ENCODE measurements around the gene CAMTA1. TPM values are rescaled to one million over a fixed set of nuclear protein-coding genes. Genes with fewer than 3 reads are reported as not detected.

Gene CAMTA1
- total RNA-seq, 1 donor from 2014 or later = 109 TPM

GRCh38 chr1:7535016-7535415, 749.8 kb downstream of the CAMTA1 start:
- Mint-ChIP-seq H3K27me3 (ENCODE audit: low read depth) (peaks cover 4% of the 10 kb centered on the region), H3K9me3 (no peaks in the 10 kb centered on the region), H3K4me1 (peaks cover 39% of the 10 kb centered on the region), H3K36me3 (ENCODE audit: low read depth) (no peaks in the 10 kb centered on the region), H3K27ac (ENCODE audit: unreplicated experiment) (no peak overlapping the region), H3K4me3 (no peak overlapping the region)
- no peak for DNase-seq (ENCODE audit: low read depth, low spot score)
- TF ChIP-seq, protein P1, sequence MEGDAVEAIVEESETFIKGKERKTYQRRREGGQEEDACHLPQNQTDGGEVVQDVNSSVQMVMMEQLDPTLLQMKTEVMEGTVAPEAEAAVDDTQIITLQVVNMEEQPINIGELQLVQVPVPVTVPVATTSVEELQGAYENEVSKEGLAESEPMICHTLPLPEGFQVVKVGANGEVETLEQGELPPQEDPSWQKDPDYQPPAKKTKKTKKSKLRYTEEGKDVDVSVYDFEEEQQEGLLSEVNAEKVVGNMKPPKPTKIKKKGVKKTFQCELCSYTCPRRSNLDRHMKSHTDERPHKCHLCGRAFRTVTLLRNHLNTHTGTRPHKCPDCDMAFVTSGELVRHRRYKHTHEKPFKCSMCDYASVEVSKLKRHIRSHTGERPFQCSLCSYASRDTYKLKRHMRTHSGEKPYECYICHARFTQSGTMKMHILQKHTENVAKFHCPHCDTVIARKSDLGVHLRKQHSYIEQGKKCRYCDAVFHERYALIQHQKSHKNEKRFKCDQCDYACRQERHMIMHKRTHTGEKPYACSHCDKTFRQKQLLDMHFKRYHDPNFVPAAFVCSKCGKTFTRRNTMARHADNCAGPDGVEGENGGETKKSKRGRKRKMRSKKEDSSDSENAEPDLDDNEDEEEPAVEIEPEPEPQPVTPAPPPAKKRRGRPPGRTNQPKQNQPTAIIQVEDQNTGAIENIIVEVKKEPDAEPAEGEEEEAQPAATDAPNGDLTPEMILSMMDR (conservative IDR thresholded peaks at IDR 0.05) = no peak

DNA sequence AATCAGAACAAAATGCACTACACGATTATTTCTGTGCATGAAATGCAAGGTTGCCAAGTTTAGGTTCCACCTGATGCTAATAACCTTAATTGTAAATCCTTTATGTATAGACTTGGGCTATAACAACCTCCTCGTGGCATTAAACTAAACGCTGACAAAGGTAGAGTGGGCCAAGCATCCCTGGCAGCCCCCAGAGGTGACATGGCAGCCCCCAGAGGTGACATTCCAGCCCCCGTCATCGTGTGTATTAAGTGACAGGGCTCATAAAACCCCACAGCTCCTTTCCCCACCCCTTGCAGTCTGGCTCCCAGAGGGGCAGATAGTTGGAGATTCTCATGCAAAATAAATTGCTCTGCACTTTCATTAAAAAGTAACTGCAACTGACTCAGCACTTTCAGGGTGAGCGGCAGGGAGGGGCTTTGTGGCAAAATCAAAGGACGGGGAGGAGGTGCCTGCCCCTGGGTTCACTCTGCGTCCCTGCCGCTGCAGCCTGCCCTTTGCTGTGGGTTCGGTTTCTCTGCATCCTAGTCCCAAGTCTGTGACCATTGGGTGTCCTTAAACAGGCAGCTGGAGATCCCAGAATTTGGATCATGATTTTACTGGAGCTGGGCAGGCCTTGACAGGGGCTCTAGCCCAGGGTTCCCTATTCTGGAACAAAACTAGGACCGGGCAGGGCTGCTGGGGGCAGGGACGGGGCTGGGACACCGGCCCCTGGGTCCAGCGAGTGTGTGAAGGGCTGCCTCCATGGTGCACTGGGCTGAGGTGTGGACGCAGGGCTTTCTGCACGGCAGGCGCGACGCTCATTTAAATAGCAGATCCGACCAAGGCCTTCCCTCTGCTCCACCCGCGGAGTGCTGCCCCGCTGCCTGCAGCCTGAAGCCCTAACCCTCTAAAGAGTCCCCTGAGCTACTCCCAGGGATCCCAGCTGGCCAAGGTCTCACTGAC, 751.0 kb downstream of the CAMTA1 start:
- H3K4me3 Mint-ChIP-seq = no peak overlapping the region
- H3K9me3 Mint-ChIP-seq = no peaks in the 10 kb centered on the region
- H3K27ac Mint-ChIP-seq (ENCODE audit: unreplicated experiment) = peak overlapping the region; percentile 35
- H3K27me3 Mint-ChIP-seq (ENCODE audit: low read depth) = peaks cover 4% of the 10 kb centered on the region
- H3K36me3 Mint-ChIP-seq (ENCODE audit: low read depth) = no peaks in the 10 kb centered on the region
- DNase-seq (ENCODE audit: low read depth, low spot score) = no peak
- H3K4me1 Mint-ChIP-seq = peaks cover 42% of the 10 kb centered on the region
- TF ChIP-seq, protein P1 (conservative IDR thresholded peaks at IDR 0.05) = no peak

GRCh38 chr1:7536891-7537591, 751.8 kb downstream of the CAMTA1 start:
- Mint-ChIP-seq H3K27me3 (ENCODE audit: low read depth) (peaks cover 4% of the 10 kb centered on the region), H3K4me3 (no peak overlapping the region), H3K9me3 (no peaks in the 10 kb centered on the region), H3K4me1 (peaks cover 44% of the 10 kb centered on the region), H3K27ac (ENCODE audit: unreplicated experiment) (peak overlapping the region; percentile 87), H3K36me3 (ENCODE audit: low read depth) (no peaks in the 10 kb centered on the region)
- DNase-seq (ENCODE audit: low read depth, low spot score) = no peak
- TF ChIP-seq, protein P1 (conservative IDR thresholded peaks at IDR 0.05) = no peak

- H3K36me3 Mint-ChIP-seq (ENCODE audit: low read depth) = no peaks in the 10 kb centered on the region
- H3K9me3 Mint-ChIP-seq = no peaks in the 10 kb centered on the region
- H3K4me3 Mint-ChIP-seq = no peak overlapping the region
- peak overlapping the region; percentile 50 for H3K27ac Mint-ChIP-seq (ENCODE audit: unreplicated experiment)
- TF ChIP-seq, protein P1 (conservative IDR thresholded peaks at IDR 0.05) = no peak
- DNase-seq (ENCODE audit: low read depth, low spot score) = no peak
- peaks cover 4% of the 10 kb centered on the region for H3K27me3 Mint-ChIP-seq (ENCODE audit: low read depth)
- H3K4me1 Mint-ChIP-seq = peaks cover 44% of the 10 kb centered on the region
Measured at GRCh38 chr1:7538033-7538432, 752.8 kb downstream of the CAMTA1 start.

DNA sequence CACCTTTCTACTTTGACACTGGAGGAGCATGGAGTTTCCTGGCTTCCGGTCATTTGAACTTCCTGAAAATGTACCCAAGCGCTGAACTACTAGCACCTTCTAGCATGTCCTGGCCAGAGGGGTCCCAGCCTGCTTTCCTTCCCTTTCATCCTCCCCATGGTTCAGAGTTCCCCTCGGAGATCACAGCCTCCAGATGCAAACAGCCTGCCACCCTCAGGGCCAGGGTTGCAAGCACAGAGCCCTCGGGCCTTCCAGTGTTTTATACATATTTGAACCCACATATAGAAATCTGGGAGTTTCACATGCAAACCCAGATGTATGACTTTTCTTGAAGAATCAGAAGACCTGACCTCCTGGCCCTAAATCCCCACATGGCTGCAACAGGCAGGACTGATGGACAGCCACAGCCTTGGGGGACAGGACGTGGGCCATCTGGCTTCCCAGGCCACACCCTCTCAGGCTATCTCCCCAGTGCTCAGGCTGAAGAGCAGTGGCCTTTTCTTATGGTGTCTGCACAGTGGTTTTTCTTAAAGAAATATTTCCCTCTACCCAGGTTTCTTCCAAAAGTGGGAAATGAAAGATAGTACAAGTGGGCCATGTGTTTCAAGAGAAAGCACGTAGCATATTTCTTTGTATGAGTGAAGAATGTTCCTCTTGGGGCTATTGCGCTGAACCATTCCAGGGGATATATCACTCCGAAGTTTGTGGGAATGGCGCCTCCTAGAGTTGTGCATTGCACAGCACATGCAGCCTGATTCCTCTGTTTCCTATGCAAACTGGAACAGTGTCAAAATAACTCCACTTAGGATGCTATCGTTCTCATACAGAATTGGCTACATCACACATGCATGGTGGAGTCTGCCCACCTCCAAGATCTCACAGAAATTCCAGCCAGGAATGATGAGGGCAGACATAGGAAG, 753.9 kb downstream of the CAMTA1 start:
- DNase-seq (ENCODE audit: low read depth, low spot score) = no peak
- Mint-ChIP-seq H3K27me3 (ENCODE audit: low read depth) (peaks cover 4% of the 10 kb centered on the region), H3K27ac (ENCODE audit: unreplicated experiment) (peak overlapping the region; percentile 57), H3K4me3 (no peak overlapping the region), H3K4me1 (peaks cover 42% of the 10 kb centered on the region), H3K9me3 (no peaks in the 10 kb centered on the region), H3K36me3 (ENCODE audit: low read depth) (no peaks in the 10 kb centered on the region)
- TF ChIP-seq, protein P1 (conservative IDR thresholded peaks at IDR 0.05) = no peak

All from neural crest cell (in vitro differentiated cells).